HCEC 1CT (cell line): ENCODE results near the gene PATJ.
"Not testable (repeated sequence)": the region's sequence is repeated elsewhere in the genome, so short reads cannot be mapped to it uniquely, and the experiment has no call there.

ENCODE experiments used
- DNase-seq: peaks from one replicate; pipeline ENCODE4 v3.0.0-alpha.2; 2017

PATJ gene

DNA sequence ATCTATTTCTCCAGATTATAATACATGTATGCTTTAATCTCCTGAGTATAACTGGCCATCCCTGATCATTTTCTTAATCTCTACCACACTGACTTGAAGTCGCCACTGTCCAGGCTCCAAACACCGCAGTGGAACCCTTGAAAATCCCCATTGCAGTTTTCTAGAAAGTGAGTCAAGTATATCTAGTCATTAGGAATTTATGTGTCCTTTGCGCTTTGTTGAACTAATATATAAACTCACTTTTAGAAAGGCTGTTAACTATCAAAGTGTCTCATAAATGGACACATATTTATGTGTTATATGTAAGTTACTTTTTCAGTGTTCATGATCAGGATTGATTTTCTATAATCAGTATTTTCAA lies 211.5 kb downstream of the PATJ start:
- no peak for DNase-seq

DNA sequence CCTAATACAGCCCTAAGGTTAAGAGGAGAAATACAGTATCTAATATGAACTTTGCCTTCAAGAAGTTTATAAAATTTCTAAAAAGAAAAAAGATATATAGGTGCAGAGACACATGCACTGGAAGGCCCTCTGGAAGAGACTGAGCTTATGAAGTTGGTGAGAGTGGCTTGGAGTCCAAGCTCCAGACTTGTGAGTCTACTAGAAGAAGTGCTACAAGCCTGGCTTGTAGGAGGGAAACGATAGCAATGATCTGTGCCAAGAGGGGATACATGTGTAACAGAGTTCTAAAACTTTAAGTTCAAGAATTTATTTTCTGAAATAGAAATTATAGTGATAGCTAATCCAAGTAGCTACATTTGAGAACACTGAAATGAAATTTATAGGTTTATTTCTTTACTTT lies 213.0 kb downstream of the PATJ start:
- no peak for DNase-seq

DNA sequence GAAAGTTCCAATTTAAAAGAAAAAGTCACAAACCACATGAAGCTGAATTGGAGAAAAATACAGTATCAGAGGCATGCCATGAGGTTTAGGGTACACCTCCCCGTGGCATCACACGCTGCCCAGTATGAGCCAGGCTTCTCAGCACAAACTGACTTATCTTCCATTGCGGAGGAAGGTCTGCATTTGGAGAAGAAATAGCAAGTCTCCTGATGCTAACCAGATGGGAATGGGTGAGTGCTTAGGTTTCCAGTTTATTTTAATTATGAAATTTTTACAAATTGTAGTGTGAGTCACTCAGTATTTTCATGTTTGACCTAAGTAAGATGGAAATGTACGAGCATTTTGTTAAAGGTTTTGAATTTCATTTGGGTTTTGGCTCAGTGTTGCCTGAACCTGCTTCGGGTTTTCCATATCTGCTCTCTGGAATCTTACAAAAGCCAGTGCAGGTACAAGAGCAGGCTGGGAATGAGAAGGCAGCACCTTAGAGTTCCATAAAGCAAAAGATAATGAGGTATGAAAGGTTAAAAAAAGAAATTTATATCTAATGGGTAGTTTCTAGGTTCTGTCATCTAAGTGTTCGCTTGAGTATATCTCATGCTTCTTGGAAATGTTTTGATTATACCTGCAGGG lies 213.9 kb downstream of the PATJ start:
- DNase-seq, result no peak

DNA sequence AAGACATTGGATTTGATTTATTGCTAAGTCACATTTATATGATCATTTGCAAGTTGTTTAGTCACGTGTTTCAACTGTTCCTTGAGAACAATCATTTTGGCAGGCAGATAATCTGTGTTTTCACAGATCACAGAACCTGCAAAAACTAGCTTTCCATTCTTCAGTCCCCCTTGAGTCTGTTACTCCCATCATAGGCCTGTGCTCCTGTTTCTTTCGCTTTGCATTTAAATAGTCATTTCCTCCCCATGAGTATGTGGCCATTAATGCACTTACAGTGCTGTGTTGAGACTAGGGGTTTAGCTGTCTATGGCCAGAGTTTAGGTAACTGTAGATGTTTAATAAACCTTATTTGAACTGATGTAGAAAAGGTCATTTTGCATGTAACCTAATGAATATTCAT lies 214.5 kb downstream of the PATJ start:
- DNase-seq, result no peak

DNA sequence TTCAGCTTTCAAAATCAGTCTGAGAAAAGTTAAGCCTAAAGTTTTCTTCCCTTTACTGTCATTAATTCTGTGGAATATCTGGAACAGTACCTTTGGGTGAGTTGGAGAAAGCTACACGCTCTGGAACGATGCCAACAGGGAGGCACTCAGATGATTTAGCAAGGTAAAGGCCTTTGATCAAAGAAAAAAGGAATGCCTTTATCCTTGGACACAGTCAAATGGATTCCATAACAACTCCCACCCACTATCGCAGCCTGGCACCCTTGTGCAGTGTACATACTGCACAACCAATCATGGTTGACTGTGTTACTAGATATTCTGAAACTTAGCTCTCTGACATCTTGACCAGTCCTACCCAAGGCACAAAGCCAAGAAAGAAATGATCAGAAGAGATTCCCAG lies 218.7 kb downstream of the PATJ start:
- DNase-seq, result no peak

DNA sequence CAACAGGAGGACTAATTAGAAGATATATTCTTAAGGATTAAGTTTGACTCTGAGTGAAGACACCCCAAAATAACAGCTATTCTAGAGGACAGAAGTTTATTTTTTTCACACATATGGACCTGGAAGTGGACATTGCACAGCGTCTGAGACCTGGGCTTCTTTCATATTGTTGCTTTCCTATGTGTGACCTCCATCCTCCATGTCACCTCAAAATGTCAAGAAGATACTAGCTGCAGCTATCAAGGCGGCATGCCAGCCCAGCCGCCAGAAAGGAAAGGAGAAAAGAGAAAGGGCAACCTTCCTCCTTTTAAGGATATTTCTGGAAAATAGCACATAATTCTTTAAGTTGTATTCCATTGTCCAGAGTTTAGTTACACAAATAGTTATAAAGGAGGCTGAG lies 220.4 kb downstream of the PATJ start:
- DNase-seq, result no peak

DNA sequence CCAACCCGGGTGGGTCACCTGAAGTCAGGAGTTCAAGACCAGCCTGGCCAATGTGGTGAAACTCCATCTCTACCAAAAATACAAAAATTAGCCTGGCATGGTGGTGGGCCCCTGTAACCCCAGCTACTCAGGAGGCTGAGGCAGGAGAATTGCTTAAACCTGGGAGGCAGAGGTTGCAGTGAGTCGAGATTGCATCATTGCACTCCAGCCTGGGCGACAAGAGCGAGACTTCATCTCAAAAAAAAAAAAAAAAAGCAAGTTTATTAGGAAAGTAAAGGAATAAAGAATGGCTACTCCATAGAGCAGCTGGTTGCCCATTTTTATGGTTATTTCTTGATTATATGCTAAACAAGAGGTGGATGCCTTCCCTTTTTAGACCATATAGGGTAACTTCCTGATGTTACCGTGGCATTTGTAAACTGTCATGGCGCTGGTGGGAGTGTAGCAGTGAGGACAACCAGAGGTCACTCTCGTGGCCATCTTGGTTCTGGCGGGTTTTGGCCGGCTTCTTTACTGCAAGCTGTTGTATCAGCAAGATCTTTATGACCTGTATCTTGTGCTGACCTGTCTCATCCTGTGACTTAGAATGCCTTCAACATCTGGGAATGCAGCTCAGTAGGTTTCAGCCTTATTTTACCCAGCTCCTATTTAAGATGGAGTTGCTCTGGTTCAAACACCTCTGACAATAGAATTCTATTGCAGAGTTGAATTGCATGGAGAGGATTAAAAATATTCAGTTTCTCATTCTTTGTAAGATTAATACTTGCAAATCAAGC lies 224.4 kb downstream of the PATJ start:
- DNase-seq, result not testable (repeated sequence)

DNA sequence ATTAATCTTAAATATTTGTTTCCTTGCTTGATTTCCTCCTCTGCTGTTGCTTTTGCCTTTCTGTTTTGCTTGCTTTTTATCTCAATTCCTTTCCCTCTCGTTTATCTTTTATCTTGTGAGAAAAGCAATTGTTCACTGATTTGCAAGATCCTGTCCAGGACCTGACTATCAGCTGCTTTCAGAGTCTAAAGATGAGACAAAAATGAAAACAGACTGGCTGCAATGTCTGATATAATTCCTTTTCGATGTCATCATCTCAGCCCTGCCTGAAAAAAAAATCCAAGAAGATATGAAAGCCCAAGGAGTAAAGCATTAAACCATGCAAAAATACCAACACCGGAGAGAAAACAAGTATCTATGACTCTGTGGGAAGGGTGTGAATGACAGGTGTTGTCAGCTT lies 225.5 kb downstream of the PATJ start:
- DNase-seq, result no peak

DNA sequence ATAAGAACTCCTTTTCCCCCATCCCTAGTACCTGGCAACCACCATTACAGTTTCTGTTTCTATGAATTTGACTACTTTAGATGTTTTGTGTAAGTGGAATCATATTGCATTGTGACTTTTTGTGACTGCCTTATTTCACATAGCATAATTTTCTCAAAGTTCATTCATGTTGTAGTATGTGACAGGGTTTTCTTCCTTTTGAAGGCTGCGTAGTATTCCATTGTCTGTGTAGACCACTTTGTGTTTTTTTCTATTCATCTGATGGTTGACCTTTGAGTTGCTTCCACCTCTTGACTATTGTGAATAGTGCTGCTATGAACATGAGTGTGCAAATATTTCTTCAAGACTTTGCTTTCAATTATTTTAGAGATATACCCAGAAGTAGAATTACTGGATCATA lies 226.6 kb downstream of the PATJ start:
- no peak for DNase-seq

DNA sequence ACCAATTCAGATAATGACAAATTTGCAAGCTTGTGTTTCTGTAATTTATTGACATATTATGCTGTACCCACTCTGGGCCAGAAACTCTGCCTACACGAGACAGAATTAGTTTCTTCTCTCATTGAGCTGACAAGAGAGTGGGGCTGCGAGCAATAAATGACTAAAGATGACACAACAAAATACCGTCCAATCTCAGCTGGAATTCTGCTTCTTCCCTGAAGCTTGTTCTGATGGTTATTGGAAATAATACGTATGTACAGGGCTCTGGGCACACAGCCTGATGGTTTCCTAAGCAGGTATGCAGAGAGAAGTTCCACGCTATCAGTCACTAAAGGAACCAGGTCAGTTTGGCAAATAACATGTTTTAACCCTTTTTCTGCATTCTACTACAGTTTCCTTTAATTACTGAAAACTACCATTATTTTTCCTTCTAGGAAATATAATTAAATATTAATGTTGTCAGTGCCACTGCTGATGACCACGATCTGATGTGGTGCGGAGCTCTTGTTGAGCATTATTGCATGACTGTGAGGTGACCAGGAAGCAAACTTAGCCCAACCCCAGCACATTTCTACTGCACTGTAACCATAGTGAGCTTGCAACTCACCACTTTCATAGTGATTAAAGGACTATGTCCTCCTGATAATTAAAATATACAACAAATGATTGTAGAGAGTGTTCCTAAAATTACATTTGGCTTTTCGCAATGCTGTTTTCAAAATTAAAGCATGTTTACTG lies 231.0 kb downstream of the PATJ start:
- DNase-seq, result no peak

DNA sequence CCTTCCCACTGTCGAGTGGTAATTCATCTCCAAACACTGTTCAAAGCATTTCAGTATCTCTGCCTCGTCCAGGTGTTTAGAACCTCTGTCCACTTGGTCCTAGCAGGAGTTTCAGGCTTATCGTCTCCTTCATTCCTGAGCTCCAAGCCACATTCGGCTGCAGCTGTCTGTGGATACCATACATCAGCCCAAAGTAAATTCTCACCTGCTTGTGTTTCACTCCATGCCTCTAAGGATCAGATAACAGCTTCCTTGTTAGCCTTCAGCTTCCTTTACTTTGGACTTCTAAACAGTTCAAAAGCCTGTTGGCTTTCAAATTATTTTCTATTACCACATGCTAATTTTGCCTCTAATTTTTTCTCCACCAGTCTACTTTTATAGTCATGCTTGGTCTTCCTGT lies 233.4 kb downstream of the PATJ start:
- no peak for DNase-seq

DNA sequence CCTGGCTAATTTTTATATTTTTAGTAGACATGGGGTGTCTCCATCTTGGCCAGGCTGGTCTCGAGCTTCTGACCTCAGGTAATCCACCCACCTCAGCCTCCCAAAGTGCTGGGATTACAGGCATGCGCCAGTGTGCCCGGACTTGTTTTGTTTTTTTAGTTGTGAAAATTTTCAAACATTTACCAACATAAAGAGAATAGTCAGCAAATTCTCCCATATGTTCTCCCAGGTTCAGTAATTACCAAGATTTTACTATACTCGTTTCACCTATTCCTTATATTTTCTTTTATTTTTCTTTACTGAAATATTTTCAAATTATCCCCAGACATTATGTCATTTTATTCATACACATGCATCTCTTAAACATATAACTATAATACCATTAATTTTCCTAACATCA lies 234.3 kb downstream of the PATJ start:
- no peak for DNase-seq

DNA sequence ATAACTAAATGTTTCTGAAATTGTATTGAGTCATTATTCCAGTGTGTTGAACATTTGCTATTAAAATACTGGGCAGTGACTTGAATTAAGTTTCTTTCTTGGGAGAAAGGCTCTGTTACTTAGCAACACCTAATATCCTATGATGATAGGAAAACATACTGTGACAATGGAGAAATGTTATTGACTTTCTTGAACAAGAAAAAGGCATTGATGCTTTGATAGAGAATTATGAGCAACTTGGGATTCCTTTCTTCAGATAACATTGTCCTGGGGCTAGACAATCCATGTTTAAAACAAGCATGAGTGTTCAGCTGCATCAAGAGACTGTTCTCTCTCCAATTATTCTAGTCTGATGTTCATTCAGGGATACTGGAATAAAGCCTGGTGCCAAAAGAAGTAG lies 236.5 kb downstream of the PATJ start:
- DNase-seq, result no peak

DNA sequence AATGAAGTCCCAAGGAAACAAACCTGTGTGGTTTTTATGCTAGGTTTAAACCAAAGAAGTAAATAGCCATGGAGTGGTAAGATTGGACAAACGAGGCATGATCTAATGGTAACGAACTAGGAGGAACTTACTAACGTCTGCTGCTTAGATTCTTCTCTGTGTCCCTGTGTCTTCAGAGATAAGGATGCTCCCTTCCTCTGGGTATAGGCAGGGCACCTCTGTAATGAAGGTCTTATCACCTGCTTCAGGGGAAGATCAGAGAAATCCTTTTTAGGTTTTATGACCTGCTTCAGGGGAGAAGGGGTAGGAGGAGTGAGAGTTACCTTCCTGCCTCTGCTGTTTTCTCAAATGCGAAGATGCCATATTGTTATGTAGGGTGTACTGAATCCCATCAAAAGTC lies 237.4 kb downstream of the PATJ start:
- DNase-seq, result no peak

DNA sequence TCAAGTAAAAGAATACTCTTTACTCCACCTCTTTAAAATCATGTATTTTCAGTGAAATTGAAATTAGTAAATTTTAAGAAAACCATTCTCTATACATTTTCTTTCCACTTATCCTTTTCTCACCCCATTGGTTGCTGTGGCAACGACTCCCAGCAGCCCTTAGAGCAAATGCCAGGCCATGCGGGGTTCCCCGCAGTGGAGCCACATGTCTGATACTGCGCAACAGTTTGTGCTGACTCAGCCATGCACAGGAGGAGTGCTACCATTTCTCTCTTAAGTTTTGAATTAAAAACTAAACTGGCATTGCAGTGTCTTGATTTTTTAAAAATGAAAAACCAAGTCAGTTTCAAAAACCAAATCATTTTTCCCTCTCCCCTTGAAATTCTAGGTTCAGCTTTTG lies 238.3 kb downstream of the PATJ start:
- DNase-seq, result no peak

DNA sequence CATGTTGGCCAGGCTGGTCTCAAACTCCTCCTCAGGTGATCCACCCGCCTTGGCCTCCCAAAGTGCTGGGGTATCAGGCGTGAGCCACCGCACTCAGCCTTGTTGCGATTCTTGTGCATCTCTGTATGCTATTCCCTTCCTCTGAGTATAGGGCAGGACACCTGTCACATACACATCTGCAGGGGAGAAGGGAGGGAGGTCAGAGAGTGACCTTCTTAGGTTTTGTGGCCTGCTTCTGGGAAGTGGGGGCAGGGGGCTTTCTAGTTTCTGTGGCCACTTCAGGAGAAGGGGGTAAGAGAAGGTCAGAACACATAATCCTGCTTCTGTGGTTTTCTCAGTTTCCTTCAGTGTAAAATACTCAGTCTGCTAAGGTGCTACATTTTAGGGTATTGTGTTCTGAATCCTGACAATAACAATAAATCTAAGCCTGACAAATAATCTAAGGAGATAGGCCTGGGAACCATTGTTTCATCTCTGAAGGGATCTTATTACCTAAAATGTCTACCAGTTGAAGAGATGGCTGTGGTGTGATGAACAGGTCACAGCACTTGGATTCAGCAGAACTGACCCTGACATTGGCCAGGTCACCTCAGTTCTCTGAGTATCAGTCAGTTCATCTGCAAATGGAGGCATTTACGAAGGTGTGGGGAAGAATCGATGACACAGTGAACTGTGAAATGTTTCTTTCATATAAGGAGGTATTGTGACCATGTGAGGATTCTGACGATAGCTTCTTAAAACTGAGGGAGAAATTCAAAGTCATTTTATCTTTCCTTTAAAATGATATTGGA lies 239.8 kb downstream of the PATJ start:
- DNase-seq, result no peak

DNA sequence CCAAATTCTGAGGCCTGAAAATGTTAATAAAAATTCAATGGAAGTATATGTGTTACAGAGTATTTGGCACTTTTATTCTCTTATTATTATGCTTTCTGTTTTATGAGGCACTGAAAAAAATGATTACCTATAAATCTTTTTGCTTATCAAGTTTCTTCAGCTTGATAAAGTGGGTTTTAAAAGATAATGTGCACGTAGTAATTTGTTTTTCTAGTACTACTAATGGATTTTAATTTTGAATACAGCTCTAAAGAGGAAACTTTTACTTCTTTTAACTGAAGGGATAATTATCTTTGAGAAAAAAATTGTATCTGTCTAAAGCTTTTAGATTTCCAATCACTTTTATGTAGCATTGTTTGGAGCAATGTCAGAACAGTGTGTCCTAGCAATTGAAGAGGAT lies 241.0 kb downstream of the PATJ start:
- no peak for DNase-seq

DNA sequence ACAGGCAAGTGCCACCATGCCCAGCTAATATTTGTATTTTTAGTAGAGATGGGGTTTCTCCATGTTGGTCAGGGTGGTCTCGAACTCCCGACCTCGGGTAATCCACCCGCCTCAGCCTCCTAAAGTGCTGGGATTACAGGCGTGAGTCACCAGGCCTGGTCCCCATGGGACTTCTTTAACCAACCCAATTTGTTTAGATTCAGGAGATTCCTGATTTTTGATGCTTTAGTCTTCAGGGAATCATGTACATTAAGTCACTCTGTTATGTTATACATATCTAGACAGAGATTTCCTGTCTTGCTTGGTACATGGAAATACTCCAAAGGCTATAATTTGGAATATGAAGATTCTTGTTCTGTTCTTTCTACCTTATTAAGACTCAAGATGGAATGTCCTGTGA lies 250.0 kb downstream of the PATJ start:
- DNase-seq, result no peak

DNA sequence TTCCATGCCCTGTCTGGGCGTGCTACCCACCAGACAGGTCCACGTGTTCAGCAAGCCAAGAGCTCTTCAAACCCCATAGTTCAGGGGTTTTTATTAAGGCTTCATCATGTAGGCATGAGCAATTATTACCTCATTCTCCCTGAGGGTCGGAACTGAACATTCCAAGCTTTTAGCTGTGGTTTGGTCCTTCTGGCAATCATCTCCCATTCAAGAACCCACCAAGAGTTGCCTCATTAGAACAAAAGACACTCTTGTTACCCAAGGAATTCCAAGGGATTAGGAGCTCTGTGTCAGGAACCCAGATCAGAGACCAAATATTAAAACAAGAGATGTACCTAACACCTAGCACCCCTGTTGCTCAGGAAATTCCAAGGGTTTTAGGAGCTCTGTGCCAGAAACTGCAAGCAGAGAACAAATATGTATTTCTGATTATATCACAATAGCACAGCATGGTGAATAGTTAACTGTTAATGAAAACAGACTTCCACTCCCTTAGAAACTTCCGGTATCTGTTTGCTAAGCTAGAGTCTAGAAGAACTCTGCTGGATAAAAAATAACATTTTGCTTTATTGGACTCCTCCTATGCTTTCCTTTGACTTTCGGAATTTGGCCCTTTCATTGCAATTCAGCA lies 251.2 kb downstream of the PATJ start:
- no peak for DNase-seq

DNA sequence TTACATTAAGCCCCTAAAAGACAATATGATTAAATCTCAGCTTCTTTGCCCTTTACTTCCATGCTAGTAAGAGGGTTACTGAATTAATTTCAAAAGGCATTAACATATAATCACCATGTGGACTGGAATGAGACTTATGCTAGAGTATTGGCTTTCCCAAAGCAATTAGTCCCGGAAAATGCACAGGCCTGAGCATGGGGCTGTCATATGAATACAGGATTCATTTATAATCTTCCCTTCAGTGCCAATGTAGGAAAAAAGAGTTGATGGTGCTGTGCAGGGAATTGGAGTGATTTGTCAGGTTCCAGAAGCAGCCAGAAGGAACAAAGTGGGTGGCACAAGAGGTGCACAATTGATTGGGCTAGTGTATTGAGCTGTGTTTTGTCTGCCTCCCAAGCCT lies 253.4 kb downstream of the PATJ start:
- no peak for DNase-seq

DNA sequence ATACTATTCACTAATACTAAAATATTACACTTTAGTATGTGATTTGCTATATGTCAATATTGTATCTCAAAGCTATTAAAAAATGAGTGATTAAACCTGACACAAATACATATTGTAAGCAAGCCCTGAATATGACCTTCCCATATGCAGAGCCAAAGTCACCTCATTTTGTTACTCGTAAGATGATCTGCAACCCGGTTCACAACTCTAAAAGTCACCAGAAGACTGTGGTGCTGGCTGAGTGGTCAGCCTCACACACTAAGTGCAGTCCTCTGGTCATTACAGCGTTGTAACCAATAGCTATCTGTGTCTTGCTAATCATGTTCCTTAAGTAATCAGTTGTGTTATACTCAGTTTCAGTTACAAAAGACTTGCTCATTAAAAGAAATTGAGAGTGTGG lies 254.8 kb downstream of the PATJ start:
- no peak for DNase-seq

DNA sequence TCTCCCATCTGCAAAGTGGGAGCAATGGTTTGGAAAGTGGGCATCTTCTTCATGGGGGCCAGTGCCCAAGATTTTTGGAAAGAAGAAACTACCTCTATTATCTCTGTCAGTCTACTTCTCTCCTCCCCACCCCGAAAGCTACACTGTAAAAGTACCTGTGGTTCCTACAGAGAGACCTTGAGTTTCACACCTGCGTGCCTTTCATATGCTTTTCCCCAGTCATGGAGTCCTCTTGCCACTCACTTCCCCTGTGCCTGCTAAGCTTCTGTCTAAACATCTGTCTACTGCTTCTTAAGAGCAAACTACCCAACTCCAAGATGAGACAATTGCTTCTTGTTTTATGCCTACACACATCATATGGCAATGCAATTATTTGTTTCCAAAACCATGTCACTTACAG lies 261.5 kb downstream of the PATJ start:
- DNase-seq, result no peak

DNA sequence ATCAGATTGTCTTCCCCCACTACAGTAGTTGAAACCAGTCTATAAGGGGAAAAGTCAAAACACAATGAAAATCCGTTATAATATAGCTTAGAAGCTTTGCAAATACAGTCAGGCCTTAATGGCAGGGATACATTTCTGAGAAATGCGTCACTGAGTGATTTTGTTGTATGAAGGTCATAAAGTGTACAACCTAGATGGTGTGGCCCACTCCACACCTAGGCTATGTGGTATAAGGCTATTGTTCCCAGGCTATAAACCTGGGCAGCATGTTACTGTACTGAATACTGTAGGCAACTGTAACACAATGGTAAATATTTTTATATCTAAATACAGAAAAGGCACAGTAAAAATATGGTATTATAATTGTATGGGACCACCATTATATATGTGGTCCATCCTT lies 264.4 kb downstream of the PATJ start:
- no peak for DNase-seq
